OCI-LY3 (cell line): ENCODE measurements around the gene PALD1.

Source experiments
- H2AFZ ChIP-seq: fragments of 200-600, 300-600 bp; shearing (Covaris generic); 2 replicates; pipeline ENCODE4 v1.6.0; 2014; ENCODE audit warnings: antibody characterized with exemption, low read depth, low read length
- H3K27ac ChIP-seq: fragments of 200-600, 300-600 bp; sonication (generic); 2 replicates; pipeline ENCODE4 v1.5.1; 2014; ENCODE audit warnings: mild to moderate bottlenecking, low read length, moderate library complexity, mixed read lengths
- H3K27me3 ChIP-seq: fragments of 200-600, 300-600 bp; sonication (generic); 2 replicates; pipeline ENCODE4 v1.6.1; 2014; ENCODE audit warnings: low read depth, low read length, mixed read lengths
- H3K36me3 ChIP-seq: fragments of 200-600, 300-600 bp; sonication (generic); replicated peaks from 2 replicates; pipeline ENCODE3; 2014; ENCODE audit warnings: low read depth, low read length, mixed read lengths
- H3K4me1 ChIP-seq: fragments of 300-600, 200-600 bp; sonication (generic); 2 replicates; pipeline ENCODE4 v1.6.1; 2014; ENCODE audit warnings: low read length, mixed read lengths
- H3K4me2 ChIP-seq: fragments of 200-600, 300-600 bp; sonication (generic); 2 replicates; pipeline ENCODE4 v1.6.1; 2014; ENCODE audit warnings: low read length, mixed read lengths
- H3K4me3 ChIP-seq: fragments of 300-600, 200-600 bp; sonication (generic); 2 replicates; pipeline ENCODE4 v1.5.1; 2014; ENCODE audit warnings: antibody characterized with exemption, mild to moderate bottlenecking, low read length, moderate library complexity
- H3K79me2 ChIP-seq: fragments of 300-600, 200-600 bp; shearing (Covaris generic); 2 replicates; pipeline ENCODE4 v1.6.1; 2014; ENCODE audit warnings: mild to moderate bottlenecking, low read length, mixed read lengths
- H3K9ac ChIP-seq: fragments of 300-600, 200-600 bp; shearing (Covaris generic); 2 replicates; pipeline ENCODE4 v1.6.0; 2014; ENCODE audit warnings: mild to moderate bottlenecking, low read length, moderate library complexity
- H3K9me3 ChIP-seq: fragments of 200-600, 300-600 bp; shearing (Covaris generic); 2 replicates; pipeline ENCODE4 v1.6.1; 2014; ENCODE audit warnings: low read length, mixed read lengths; ENCODE audit not compliant: insufficient read depth
- H4K20me1 ChIP-seq: fragments of 200-600, 300-600 bp; sonication (generic); 2 replicates; pipeline ENCODE4 v1.6.1; 2016; ENCODE audit warnings: low read length, mixed read lengths; ENCODE audit not compliant: insufficient read depth
- CTCF ChIP-seq: fragments of 200-600, 300-600 bp; sonication (generic); IDR thresholded peaks from 2 replicates; pipeline ENCODE4 v1.5.1; 2014; ENCODE audit warnings: antibody characterized with exemption, low read length, low read depth
- EZH2phosphoT487 ChIP-seq: fragments of 200-600 bp; shearing (Covaris generic); IDR thresholded peaks from 2 replicates; pipeline ENCODE4 v1.6.1; 2018; ENCODE audit warnings: antibody characterized with exemption, mixed run types, low read depth

PALD1 gene

DNA sequence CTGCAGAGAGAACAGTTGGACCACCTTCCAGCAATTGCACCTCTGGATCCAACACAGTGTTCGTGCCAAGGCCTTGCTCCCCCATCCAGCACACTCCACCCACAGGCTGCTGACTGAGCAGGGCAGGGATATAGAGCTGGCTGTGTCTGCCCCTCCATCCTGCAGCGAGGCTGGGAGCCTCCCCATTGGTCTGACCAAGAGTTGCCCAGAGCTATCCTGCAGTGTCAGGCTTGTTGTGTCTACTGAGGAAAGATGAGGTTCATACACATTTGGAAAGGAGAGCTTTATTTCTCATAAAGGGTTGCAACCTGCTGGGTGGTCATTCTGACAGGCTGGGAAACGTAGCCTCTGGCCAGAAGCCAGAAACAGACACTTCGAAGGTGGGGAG is 96.9 kb downstream of the PALD1 start:
- Histone ChIP-seq H2AFZ (no peak overlapping the region), H3K27ac (no peak overlapping the region), H3K9me3 (no peaks in the 10 kb centered on the region; the same call in 1 of the 2 replicates), H3K79me2 (no peaks in the 10 kb centered on the region), H3K4me1 (peaks cover 38% of the 10 kb centered on the region), H3K27me3 (no peaks in the 10 kb centered on the region), H3K36me3 (no peaks in the 10 kb centered on the region), H3K4me3 (no peak overlapping the region), H3K9ac (no peak overlapping the region), H3K4me2 (no peak overlapping the region), H4K20me1 (no peaks in the 10 kb centered on the region)
- TF ChIP-seq CTCF: no peak
- no peak for TF ChIP-seq EZH2phosphoT487

GRCh38 chr10:70575874-70576802 is 97.6 kb downstream of the PALD1 start:
- Histone ChIP-seq H3K9ac (no peak overlapping the region), H3K36me3 (no peaks in the 10 kb centered on the region), H4K20me1 (no peaks in the 10 kb centered on the region), H3K9me3 (no peaks in the 10 kb centered on the region; the same call in 1 of the 2 replicates), H3K27me3 (no peaks in the 10 kb centered on the region), H3K4me2 (peak overlapping the region; percentile 20), H3K27ac (no peak overlapping the region), H3K4me1 (peaks cover 38% of the 10 kb centered on the region), H3K79me2 (no peaks in the 10 kb centered on the region), H2AFZ (no peak overlapping the region), H3K4me3 (no peak overlapping the region)
- no peak for TF ChIP-seq CTCF
- TF ChIP-seq EZH2phosphoT487: no peak

GRCh38 chr10:70576803-70577517 is 98.4 kb downstream of the PALD1 start:
- Histone ChIP-seq H3K9ac (no peak overlapping the region), H3K4me3 (no peak overlapping the region), H3K4me2 (peak overlapping the region; percentile 20)

More at GRCh38 chr10:70576803-70577517, 98.4 kb downstream of the PALD1 start:
- no peak for TF ChIP-seq EZH2phosphoT487
- TF ChIP-seq CTCF: no peak
- Histone ChIP-seq H2AFZ (no peak overlapping the region), H3K9me3 (no peaks in the 10 kb centered on the region; the same call in 1 of the 2 replicates), H3K36me3 (no peaks in the 10 kb centered on the region), H3K79me2 (no peaks in the 10 kb centered on the region), H3K27ac (no peak overlapping the region), H3K4me1 (peaks cover 38% of the 10 kb centered on the region), H4K20me1 (no peaks in the 10 kb centered on the region), H3K27me3 (no peaks in the 10 kb centered on the region)
